HG03575 (cell line): Measurements from ENCODE around the gene GRIA1.
A peak's percentile ranks its signal among the peaks of the same experiment; 100 is the strongest.

Experiments used
- ATAC-seq: cut with Tn5 transposase; IDR thresholded peaks from one replicate; pipeline ENCODE4 v1.9.1; 2021; ENCODE audit not compliant: unreplicated experiment, insufficient number of reproducible peaks, low FRiP score; ENCODE audit errors: extremely low read depth

Gene GRIA1

DNA sequence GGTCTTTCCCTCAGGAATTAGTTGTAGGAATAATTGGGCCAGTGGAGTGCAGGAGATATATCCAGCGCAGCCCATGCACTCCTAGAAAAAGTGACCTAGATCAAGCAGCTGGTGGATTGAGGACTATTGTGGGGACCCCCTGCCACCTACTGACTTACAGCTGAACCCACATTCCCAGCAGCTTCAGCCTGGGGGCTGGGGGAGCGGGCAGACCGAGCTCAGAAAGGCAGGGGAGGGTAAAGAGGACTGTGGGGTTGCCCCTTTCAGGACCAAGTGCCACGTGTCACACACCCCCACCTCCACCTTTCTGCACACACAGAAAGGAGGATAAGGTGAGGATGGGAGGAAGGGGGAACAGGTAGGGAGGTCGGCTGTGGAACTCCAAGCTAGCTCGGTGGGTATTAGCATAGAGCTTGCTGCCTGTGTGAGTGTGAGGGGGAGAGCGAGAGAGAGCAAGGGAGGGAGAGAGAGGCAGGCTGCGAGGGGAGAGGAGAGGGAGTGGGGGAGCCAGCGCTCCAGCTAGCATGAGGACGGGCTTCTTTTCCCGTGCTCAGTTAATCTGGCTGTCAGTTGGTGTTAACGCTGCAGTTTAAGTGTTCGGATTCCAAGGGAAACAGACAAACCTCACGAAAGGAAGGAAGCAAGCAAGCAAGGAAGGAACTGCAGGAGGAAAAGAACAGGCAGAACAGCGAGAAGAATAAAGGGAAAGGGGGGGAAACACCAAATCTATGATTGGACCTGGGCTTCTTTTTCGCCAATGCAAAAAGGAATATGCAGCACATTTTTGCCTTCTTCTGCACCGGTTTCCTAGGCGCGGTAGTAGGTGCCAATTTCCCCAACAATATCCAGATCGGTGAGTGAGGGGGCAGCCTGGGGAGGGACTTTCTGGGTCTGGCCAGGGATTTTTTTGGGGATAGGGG lies at the start of gene GRIA1:
Gene GRIA1 (plus strand): TSS at position 553 of the 920 bp plus-strand sequence.
- no peak for ATAC-seq

DNA sequence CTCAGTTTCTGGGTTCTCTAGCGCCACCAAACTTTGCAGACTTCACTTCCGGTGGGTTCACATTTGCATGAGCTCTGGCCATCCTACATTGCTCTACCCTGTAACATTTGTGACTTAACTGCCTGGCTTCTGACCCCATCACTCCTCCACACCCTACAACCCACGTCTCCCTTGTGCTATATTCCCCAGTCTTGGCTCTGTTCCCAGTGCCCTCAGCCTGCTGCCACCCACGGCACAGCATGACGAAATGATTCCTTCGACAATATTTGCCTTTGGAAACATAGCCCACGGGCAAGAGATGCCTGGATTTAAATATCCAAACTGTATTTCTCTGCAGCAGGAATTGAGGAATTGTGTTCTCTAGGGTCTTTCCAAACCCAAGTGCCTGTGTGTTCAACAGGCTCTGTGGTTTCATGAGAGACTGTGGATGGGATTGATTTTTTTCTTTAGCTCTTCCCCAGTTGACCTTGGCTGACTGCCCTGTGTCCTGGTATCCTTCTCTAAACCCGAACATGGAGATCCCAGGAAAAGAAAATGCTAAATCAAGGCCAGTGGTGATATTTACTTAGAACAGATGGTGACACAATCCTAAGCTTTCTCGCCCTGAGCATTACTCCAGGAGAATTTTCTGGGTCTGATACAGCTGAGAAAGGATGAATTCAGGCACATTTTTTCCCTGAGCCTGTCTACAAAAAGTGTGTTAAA lies 44.4 kb upstream of the GRIA1 start:
- no peak for ATAC-seq

DNA sequence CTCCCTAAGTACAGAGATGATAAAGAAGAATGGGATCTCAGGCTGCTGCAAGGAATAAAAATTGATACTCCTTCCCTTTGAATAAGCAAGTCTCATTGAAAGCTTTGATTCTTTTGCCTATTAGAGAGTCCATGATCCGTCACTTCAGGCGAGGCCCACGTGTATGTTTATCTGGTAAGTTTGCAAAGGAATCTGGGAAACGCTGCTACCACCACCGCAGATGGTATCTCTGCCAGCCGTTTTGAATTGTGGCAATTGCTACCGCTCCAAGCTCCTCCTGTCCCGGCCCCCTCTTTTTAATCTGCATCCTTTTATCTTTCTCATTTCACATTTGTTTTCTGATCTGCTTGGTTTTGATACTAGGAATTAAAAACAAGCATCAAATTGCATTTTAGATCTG lies 42.9 kb upstream of the GRIA1 start:
- ATAC-seq = no peak

DNA sequence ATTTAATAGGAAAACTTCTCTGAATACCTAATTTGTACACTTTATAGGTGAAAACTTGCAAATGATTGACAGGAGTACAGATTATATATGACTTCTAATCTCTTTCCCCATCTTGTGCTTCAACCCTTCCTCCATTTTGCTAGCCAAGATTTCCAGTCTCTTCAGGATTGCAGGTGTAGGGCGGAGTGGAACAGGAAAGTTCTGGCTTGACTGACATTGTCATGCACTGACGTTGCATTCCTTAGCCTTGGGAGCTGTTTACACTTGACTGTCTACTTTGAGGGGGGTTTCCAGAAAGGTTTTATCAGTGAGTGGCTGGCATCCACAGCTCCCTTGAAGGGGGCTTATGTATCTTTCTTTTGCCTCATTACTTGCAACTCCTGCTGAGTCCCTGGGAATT lies 34.1 kb upstream of the GRIA1 start:
- no peak for ATAC-seq

DNA sequence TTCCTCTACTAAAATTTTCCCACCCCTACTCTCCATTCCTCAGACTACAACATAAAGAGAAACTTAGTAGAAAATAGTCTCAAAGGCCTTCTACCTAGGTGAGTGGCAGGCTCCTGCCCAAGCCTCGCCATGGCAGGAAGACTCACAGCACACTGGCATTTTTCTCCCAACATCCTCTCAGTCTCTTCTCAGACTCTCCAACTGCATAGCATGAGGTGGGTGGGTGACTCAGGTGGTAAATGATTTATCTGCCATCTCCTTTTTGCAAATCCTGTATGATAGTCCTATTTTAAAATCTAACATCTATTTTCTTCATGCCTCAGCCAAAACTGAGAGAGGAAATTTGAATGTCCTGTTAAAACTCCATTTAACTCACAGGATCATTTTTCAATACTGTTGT lies 33.5 kb upstream of the GRIA1 start:
- ATAC-seq = no peak

DNA sequence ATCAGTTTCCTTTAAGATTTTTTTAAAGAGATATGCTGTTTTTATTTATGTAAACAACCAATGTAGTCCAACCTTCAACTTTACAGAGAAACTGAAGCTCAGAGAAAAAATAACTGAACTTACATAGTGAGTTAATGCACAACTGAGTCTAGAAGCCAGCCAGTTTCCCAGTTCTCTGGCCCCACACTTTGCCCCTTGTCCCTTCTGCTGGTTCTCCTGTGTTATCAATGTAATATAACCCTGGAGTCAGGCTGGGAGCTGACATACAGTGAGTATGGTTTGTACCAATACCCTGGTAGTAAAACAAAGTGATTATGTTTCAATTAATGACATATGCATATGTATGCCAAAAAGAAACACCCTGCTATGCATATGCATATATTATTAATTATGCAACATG lies 32.2 kb upstream of the GRIA1 start:
- no peak for ATAC-seq

DNA sequence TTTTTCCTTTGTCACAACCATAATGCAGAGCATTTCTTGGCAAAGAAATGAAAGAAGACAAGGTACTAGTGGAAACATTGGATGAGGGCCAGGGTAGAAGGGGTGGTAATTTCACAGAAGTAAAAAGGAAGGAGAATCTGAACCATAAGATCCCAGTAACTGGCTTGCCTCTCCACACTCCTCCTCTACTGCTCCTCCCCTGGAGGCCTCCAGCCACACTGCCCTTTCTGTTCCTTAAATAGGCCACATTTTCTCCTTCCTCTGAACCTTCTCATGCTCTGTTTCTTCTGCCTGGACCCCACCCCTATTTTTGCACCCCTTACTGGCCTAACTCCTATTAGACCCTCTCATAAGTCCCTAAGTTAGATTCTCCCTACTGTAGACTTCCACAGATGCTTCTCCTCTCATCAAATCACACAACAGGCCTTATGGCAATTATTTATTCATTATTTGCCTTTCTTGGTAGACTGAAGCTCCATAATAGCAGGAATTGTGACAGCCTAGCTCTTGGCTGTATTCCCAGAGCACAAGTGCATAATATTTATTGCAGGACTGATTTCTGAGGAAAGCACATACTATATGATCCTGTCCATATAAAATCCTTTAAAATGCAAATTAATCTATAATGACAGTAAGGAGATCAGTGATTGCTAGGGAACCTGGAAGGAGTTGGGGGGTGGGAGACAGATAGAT lies 31.3 kb upstream of the GRIA1 start:
- ATAC-seq = no peak

DNA sequence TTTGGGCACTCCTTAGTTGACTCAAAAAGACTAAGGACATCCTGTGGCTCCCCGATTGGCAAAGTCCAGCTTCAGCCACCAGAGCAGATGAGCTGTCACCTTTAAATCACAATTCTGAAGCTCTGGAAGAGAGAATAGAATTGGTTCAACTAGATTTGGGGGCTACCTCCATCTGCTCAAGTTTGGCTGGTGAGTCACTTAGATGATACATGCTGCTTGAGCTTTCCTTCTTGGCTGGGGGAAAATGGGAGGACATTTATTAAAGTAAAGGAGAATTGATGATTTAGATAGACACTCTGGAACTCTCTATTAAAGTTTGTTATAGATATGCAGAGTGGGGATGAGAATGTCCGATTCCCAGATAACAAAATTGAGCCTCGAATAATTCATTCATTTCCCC lies 30.0 kb upstream of the GRIA1 start:
- no peak for ATAC-seq

DNA sequence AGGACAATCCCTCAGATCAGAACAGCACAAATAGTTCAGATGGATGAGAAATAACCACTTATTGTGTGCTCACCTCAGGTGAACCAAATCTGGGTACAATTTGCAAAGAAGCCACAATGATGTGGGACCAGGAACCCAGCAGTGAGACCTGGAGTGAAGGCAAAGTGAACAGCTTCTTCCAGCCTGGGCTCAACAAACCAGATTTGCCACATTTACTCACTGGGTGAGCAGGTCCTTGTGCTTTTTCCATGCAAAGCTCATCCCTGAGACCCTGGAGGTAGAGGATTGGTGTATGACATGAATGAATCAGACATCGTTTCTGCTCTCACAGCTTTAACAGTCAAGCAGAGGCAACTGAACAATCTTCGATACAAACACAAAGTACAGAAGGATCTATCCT lies 29.1 kb upstream of the GRIA1 start:
- ATAC-seq = no peak

DNA sequence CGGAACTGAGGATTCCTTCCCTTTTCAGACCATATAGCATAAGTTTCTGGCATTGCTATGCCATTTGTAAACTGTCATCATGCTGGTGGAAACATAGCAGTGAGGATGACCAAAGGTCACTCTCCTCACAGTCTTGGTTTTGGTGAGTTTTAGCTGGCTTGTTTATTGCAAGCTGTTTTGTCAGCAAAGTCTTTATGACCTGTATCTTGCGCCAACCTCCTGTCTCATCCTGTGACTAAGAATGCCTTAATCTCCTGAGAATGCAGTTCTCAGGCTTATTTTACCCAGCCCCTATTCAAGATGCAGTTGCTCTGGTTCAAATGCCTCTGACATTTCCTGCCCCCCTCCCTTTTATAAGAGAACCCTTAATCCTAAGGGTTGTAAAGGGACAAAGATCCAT lies 26.7 kb upstream of the GRIA1 start:
- no peak for ATAC-seq

DNA sequence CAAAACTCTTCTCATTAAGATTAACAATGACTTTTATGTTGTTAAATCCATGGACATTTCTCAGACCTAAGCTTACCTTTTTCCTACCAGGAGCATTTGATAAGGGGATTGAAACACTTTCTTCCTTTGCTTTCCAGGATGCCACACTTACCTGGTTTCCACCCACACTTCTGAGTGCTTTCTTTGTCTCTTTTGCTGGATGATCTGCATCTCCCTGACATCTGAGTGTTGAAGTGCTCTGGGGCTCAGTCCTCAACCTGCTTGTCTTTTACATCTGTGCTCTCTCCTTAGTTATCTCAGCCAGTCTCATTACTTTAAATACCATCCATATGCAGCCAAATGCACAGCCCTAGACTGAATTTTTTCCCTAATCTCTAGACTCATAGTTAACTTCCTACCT lies 22.9 kb upstream of the GRIA1 start:
- no peak for ATAC-seq

DNA sequence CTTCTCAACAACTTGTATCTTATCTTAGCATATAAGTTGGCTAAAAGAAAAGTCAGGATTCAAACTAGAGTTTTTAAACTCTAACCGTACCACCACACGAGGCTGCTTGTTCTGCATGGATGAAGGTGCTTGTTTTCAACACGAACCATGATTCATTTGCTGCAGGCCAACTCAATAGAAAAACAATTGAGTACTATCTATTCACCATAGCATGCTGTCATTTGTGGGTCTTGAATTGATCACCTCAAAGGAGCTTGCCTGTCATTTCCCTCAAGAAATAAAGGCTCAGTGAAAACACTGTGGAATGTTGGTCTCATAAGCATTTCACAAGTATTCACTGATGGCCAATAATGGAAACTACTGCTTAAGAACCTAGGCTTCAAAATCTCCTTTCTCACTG lies 21.0 kb upstream of the GRIA1 start:
- ATAC-seq = no peak

DNA sequence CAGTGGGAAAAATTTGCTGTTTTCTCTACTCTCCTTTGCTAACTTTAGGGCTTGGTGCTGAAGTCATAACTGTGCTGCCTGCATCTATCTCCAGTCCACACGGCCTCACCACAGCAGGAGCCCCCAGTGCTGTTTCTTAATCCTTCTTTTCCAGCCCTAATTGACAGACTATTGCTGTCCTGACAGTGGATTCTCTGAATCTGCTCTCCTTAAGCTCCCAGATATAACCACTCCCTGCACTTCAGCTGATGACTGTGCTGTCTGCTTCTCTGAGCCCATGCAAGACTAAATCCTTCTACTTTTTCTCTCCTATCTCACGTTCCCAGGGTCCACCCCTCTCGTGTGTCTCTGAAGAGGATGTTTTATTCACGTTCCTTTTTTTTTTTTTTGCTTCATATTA lies 19.7 kb upstream of the GRIA1 start:
- no peak for ATAC-seq

DNA sequence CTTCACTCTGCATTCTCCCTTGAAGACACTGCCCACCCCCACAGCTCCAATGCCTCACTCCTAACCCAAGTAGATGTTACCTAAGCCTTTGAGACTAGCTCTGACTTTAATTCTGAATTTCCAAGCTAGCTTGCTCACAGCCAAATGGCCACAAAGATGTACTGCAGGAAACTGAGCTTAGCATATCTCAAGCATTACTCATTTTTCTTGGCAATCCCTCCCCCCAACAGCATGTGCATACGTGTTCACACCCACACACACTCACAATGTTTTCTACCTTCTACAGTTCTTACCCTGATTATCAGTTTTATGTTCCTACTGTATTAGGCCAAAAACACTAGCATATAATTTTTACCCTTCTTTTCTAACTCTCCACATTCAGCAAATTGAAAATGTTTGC lies 13.7 kb upstream of the GRIA1 start:
- no peak for ATAC-seq

DNA sequence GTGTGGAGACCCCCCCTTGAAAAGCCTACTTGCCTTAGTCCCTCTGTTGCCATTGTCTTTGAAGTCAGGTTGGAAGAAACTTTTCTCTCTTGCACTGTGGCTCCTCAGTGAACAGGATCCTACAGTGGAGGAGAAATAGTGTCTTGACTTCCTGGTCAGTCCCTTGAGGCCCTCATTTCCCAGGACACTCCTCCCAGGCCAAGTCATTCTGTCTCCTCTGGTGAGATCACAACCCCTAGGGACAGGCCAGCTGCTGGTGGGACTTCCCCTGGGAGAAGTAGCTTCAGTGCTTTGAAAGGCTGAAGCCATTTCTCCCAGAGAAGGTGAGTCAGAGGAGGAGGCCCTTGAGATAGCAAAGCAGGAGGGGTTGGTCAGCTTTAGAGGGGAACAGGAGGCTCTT lies 10.1 kb upstream of the GRIA1 start:
- peak; percentile 96 for ATAC-seq

DNA sequence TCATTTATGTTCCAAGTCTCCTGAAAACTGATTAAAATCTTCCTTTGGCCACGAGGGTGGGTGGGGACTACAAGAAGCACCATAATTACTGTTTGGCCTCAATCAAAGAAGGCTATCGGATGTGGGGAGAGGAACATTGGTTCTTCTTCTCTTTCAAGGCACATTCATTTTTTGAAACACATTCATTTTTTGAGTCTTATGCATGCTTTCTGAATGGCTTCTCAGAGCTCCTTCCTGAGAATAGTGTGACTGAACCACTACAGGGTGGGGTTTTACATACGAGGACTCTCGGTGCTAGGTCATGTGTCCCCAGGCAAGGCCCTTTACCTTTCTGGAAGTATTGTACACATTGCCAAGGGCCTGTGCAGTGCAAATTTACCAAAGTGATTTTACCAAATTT lies 7.0 kb upstream of the GRIA1 start:
- no peak for ATAC-seq

DNA sequence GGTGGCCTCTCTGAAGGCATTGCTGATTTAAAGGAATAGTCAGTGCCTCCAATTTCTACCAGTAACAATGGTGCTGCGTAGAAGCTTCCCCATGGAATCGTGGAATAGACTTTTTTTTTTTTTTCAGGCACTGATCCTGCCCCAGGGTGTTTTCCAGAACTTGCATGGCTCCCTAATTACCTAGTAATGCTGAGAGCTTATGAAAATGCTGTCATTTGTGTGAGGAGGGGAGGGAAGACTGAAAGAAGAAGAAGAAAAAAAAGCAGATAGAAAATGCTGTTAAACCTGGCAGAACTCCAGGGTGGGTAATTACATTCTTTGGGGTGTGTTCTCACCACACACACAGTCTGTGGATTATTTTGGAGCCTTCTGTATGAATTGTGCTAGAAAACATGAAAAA lies 4.8 kb upstream of the GRIA1 start:
- ATAC-seq = no peak

DNA sequence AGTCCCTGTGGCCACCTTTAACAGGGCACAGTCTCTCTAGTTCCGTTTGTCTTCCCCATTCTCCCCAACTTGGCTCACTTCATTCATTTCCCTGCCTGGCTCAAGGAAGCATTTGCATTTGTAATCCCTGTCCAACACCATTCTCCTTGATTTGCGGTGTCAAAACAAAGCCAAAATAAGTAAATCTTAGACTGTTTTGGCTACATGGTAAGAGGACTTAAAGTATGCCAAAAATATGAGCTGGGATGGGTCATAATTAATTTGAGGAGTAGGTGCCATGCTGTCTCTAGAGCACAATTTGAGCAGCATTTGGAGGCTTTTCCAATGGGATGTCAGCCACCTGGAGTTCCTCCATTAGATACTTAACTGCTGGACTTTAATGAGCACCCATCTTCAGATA lies 3.7 kb upstream of the GRIA1 start:
- ATAC-seq = no peak

DNA sequence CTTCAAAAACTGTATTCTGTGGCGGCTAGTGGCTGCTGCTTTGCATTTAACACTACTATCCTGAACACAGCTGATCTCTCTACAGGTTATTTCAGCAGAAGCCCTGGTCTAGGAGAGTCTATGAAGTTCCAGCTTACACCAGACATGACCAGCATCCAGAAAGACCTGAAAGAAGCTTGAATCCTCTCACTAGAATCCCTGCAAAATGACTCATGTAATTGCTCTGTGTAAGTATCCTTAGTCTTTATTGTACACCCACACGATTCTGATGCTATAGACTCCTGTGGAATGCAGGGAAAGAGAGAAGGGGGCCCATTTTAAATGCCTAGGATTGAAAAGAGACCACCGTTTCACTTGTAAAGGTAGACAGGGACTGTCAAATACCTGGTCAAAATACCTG lies 859 bp upstream of the GRIA1 start:
- no peak for ATAC-seq
